Fibroblast of gingiva (primary cell): ENCODE results near the gene PRMT5.
A peak's percentile ranks its signal among the peaks of the same experiment; 100 is the strongest.

Experiments
- DNase-seq: peaks from one replicate; pipeline ENCODE4 v3.0.0-alpha.2; 2011; ENCODE audit warnings: low read depth

PRMT5 gene

DNA sequence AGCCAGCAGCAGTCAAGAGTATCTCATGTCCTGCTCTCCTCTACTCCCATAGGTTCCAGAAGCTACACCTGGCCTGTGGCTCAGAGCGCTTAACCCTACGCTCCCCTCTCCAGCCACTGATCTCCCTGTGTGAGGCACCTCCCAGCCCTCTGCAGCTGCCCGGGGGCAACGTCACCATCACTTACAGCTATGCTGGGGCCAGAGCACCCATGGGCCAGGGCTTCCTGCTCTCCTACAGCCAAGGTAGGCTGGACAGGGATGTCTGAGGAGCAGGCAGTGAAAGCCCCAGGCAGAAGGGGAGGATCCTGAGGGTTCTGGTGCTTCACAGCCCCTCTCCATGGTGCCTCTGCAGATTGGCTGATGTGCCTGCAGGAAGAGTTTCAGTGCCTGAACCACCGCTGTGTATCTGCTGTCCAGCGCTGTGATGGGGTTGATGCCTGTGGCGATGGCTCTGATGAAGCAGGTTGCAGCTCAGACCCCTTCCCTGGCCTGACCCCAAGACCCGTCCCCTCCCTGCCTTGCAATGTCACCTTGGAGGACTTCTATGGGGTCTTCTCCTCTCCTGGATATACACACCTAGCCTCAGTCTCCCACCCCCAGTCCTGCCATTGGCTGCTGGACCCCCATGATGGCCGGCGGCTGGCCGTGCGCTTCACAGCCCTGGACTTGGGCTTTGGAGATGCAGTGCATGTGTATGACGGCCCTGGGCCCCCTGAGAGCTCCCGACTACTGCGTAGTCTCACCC is 54.0 kb downstream of the PRMT5 start:
- DNase-seq = no peak

DNA sequence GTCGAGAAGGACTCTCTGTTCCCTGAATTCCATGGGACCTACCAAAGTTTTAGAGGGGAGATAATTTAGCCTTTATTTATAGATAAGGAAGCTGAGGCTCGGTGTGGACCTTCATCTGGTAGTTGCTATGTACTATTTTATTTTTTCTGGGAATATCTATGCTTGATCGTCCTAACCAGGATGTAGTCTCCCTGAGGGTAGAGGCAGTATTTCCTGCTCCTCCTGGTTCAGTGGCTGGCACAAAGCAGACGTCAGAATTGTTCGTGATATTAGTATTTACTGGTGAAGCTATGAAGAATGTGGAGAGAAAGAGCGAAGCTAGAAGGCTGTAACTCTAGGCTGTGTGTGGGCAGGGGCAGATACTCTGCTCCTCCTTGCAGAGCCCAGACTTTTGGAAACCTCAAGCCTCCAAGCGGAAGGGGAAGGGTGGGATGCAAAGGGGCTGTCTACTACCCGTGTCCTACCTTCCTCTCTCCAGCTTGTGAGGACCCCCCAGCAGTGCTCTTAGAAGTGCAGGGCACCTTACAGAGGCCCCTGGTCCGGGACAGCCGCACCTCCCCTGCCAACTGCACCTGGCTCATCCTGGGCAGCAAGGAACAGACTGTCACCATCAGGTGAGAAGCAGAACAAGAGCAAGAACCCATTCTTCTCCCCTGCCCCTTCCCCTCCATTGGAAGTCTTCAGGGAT is 56.2 kb downstream of the PRMT5 start:
- DNase-seq = no peak

DNA sequence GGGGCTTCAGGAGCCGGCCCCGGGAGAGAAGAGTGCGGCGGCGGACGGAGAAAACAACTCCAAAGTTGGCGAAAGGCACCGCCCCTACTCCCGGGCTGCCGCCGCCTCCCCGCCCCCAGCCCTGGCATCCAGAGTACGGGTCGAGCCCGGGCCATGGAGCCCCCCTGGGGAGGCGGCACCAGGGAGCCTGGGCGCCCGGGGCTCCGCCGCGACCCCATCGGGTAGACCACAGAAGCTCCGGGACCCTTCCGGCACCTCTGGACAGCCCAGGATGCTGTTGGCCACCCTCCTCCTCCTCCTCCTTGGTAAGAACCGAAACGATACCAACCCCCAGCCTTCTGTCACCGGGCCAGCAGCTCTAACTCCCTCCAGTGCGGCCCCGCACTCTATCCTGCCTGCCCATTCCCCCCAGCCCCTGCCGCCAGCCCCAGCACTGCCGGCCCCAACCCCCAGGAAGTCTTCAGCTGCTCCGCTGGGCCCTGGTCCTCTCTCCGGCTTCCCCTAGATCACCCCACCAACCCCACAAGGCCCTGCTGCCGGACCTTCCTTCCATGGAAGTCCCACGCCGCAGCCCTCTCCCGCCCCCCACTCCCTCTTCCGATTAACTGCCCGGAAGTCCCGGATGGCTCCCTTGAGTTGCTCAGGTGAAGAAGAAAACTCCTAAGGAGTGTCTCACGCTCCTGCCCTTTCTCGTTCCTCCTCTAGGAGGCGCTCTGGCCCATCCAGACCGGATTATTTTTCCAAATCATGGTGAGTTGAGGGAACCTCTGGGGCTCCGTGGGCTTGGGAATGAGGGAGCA is 56.9 kb downstream of the PRMT5 start:
- peak; percentile 64 for DNase-seq

DNA sequence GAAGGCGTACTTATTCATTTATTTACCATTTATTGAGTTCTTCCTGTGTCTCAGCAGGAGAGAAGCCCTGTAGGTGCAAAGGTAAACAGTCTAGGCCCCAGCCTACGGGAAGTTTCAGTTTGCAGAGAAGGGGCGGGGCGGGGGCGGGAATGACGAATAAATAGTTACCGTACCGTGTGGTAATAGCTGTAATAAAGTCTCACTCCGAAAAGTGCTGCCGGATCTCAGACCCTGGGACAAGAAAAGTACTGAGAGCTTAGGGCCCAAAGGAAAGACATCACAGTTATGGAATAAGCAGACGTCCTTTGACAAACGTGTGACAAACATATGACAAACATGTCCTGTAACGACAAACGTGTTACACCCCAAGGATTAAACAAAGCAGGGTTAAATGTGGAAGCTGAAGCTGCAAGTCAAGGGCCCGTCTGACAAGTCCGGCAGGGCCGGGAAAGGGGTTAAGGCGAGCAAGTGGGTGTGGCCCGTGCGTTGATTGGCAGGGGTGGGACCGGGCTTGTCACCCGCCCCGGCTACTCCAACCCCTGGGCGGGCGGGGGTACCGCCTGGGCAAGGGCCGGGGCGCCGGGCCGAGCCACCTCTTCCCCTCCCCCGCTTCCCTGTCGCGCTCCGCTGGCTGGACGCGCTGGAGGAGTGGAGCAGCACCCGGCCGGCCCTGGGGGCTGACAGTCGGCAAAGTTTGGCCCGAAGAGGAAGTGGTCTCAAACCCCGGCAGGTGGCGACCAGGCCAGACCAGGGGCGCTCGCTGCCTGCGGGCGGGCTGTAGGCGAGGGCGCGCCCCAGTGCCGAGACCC is 57.7 kb downstream of the PRMT5 start, which contains the start of gene LRP10:
Gene LRP10, plus strand, starts transcription at position 517 of the 809 bp plus-strand sequence. CDS start 564 bp downstream, outside the sequence.
- DNase-seq = peak; percentile 90

DNA sequence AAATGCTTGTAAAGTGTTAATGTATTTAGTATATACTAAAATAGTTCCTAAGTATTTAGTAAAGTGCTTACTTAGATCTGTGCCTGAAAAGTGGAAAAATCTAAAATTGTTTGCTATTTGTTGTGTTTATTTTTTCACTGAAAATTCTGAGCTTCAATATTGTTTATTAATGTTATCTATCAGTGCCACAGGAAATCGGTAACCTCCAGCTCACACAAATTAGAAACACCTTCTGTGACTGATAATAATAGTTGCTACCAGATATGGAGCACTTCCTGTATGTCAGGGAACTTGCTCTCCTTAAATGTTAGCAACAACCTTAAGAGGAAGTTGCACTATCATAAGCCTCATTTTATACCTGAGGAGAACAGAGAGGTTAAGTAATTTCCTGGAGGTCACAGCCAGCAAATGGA is 58.4 kb downstream of the PRMT5 start:
- no peak for DNase-seq
